ENCODE results near the gene TMED1. TPM values are rescaled to one million over a fixed set of nuclear protein-coding genes. Genes with fewer than 3 reads are reported as not detected.

The TMED1 gene
- total and polyA plus RNA-seq, 9 of the 15 experiments (the other 6 are each of a cell fraction or from before 2014, with no cell fraction given) = 0.86 to 30.2 (median 23.5) TPM

- TF ChIP-seq THAP12 (CRISPR knock-in tag; IDR thresholded peaks at IDR 0.05) = no peak
These were observed 46.1 kb downstream of the TMED1 start (continued) for GRCh38 chr19:10789866-10790265.

GRCh38 chr19:10788146-10788545 lies 47.9 kb downstream of the TMED1 start:
- DNase-seq (ENCODE audit: extremely low read depth in 1 of 4, low spot score in 3 of 4) (no peak), FAIRE-seq (no peak), ATAC-seq (no peak)
- Histone ChIP-seq H3K9me1 (ENCODE audit: control insufficient read depth, insufficient read depth, low read length) (no peaks in the 10 kb centered on the region), H3K4me3 (no peak overlapping the region), H3K4me2 (ENCODE audit: insufficient read depth, low read length) (no peak overlapping the region), H2AFZ (ENCODE audit: low read depth, low read length) (no peak overlapping the region), H4K20me1 (replicated peaks; ENCODE audit: control insufficient read depth, insufficient read depth, low read length) (no peaks in the 10 kb centered on the region), H3K36me3 (ENCODE audit: control insufficient read depth, insufficient read depth, low read length) (peaks cover 80% of the 10 kb centered on the region; the same call in 2 of the 3 replicates), H3K9ac (ENCODE audit: insufficient read depth in 1 of 2, low read depth in 2 of 2, low read length in 2 of 2) (no peak overlapping the region; a peak in 1 of 4 replicates), H3K9me3 (replicated peaks; ENCODE audit: control insufficient read depth, insufficient read depth, low read depth, low read length) (no peaks in the 10 kb centered on the region), H3K79me2 (ENCODE audit: control insufficient read depth, insufficient read depth, low read length) (no peaks in the 10 kb centered on the region), H3K27me3 (ENCODE audit: control insufficient read depth in 2 of 2, insufficient read depth in 2 of 2, low read length in 2 of 2) (no peaks in the 10 kb centered on the region), H3K4me1 (replicated peaks in 1 of 2; ENCODE audit: control insufficient read depth in 2 of 2, insufficient read depth in 2 of 2, low read length in 2 of 2) (no peaks in the 10 kb centered on the region), H3K27ac (ENCODE audit: extremely low read depth, low read depth, low read length) (no peak overlapping the region)
- 89% methylated on average over 6 of the region's 8 CpGs for WGBS (ENCODE audit: insufficient coverage, low coverage, missing lambda C conversion rate)
- TF ChIP-seq ZNF316 (IDR thresholded peaks at IDR 0.05) (no peak), GTF2E2 (tag; IDR thresholded peaks at IDR 0.05) (no peak), ZC3H4 (CRISPR knock-in tag; IDR thresholded peaks at IDR 0.05; ENCODE audit: borderline replicate concordance) (no peak), ZNF76 (CRISPR knock-in tag; IDR thresholded peaks at IDR 0.05; ENCODE audit: borderline replicate concordance) (no peak), DNMT1 (IDR thresholded peaks at IDR 0.05) (no peak), BCOR (IDR thresholded peaks at IDR 0.05) (0 out of 2 replicates have a peak, but pooled peaks have one; percentile 38), DPF2 (IDR thresholded peaks at IDR 0.05) (no peak), ZBTB49 (CRISPR knock-in tag; IDR thresholded peaks at IDR 0.05; ENCODE audit: borderline replicate concordance) (no peak)
- POLR2A ChIA-PET = interaction anchor here (0.6 to 0.8 kb wide), 2 partner anchors 19 to 28 kb away, joined by 3 read pairs; no protein-coding TSS in a partner anchor
- CTCF ChIA-PET (ENCODE audit: low intra/inter-chr PET ratio) = interaction anchor here (0.7 kb wide), 1 partner anchor 83 kb away, joined by 5 read pairs; the partner anchor contains the start of gene CARM1
- no TSS peak for BruUV-seq (replicated peaks)
- intact Hi-C loops (cut with micrococcal nuclease) = no loop called here
- in situ Hi-C loops (cut with MboI) = no loop called here

Data from K562 (cell line).